GM12864 (cell line): ENCODE results near the gene TRMT2B.
"Not testable (repeated sequence)": the region's sequence is repeated elsewhere in the genome, so short reads cannot be mapped to it uniquely, and the experiment has no call there.

ENCODE experiments used
- DNase-seq: peaks from one replicate; pipeline ENCODE4 v3.0.0-alpha.2; 2011; ENCODE audit warnings: low read depth
- H3K4me3 ChIP-seq: 2 replicates; pipeline ENCODE4 v1.5.1; 2011; ENCODE audit warnings: mild to moderate bottlenecking, low read depth, low read length, control low read depth
- TF ChIP-seq, protein P1 (sequence below): IDR thresholded peaks from 2 replicates; pipeline ENCODE4 v1.5.1; 2011; ENCODE audit warnings: low read depth, mild to moderate bottlenecking, moderate library complexity, low read length, control low read depth, inconsistent platforms; ENCODE audit errors: missing control alignments

TRMT2B gene

GRCh38 chrX:101037231-101037630, 14.7 kb downstream of the TRMT2B start:
- TF ChIP-seq, protein P1, sequence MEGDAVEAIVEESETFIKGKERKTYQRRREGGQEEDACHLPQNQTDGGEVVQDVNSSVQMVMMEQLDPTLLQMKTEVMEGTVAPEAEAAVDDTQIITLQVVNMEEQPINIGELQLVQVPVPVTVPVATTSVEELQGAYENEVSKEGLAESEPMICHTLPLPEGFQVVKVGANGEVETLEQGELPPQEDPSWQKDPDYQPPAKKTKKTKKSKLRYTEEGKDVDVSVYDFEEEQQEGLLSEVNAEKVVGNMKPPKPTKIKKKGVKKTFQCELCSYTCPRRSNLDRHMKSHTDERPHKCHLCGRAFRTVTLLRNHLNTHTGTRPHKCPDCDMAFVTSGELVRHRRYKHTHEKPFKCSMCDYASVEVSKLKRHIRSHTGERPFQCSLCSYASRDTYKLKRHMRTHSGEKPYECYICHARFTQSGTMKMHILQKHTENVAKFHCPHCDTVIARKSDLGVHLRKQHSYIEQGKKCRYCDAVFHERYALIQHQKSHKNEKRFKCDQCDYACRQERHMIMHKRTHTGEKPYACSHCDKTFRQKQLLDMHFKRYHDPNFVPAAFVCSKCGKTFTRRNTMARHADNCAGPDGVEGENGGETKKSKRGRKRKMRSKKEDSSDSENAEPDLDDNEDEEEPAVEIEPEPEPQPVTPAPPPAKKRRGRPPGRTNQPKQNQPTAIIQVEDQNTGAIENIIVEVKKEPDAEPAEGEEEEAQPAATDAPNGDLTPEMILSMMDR = no peak
- no peak for DNase-seq
- no peak overlapping the region for H3K4me3 ChIP-seq

GRCh38 chrX:101029665-101030064, 22.2 kb downstream of the TRMT2B start:
- DNase-seq = no peak
- TF ChIP-seq, protein P1 = no peak
- no peak overlapping the region for H3K4me3 ChIP-seq

DNA sequence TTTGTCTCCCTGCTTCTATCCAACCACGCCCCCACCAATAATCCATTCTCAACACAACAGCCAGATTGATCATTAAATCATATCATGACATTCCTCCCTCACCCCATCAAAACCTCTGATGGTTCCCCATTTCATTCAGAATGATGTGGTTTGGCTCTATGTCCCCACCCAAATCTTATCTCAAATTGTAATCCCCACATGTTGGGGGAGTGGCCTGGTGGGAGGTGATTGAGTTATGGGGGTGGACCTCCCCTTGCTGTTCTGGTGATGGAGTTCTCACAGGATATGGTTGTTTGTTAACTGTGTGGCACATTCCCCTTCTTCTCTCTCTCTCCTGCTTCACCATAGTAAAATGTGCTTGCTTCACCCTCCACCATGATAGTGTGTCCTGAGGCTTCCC, 23.3 kb downstream of the TRMT2B start:
- TF ChIP-seq, protein P1 = no peak
- H3K4me3 ChIP-seq = no peak overlapping the region
- no peak for DNase-seq

GRCh38 chrX:101025126-101025525, 26.8 kb downstream of the TRMT2B start:
- DNase-seq = no peak
- TF ChIP-seq, protein P1 = no peak
- no peak overlapping the region for H3K4me3 ChIP-seq

GRCh38 chrX:101022020-101022419, 29.9 kb downstream of the TRMT2B start:
- no peak overlapping the region for H3K4me3 ChIP-seq
- TF ChIP-seq, protein P1 = no peak
- DNase-seq = no peak

- not testable (repeated sequence) for DNase-seq, H3K4me3 ChIP-seq
Measured at GRCh38 chrX:101012031-101012430, 39.9 kb downstream of the TRMT2B start.

- DNase-seq = no peak
- TF ChIP-seq, protein P1 = no peak
- no peak overlapping the region for H3K4me3 ChIP-seq
Measured at GRCh38 chrX:101009090-101009489, 42.8 kb downstream of the TRMT2B start.

GRCh38 chrX:100999451-100999850, 52.5 kb downstream of the TRMT2B start:
- H3K4me3 ChIP-seq = no peak overlapping the region
- TF ChIP-seq, protein P1 = no peak
- DNase-seq = no peak
